T-helper 22 cell (primary cell): ENCODE results near the gene ASAP2.

Source experiments
- DNase-seq: peaks from one replicate; pipeline ENCODE4 v3.0.0-alpha.2; 2020; ENCODE audit warnings: low read depth

ASAP2 gene

GRCh38 chr2:9430316-9431293 is 224.0 kb downstream of the ASAP2 start:
- no peak for DNase-seq

GRCh38 chr2:9434489-9434888 is 227.9 kb downstream of the ASAP2 start:
- no peak for DNase-seq

GRCh38 chr2:9439536-9439935 is 232.9 kb downstream of the ASAP2 start:
- DNase-seq = no peak

DNA sequence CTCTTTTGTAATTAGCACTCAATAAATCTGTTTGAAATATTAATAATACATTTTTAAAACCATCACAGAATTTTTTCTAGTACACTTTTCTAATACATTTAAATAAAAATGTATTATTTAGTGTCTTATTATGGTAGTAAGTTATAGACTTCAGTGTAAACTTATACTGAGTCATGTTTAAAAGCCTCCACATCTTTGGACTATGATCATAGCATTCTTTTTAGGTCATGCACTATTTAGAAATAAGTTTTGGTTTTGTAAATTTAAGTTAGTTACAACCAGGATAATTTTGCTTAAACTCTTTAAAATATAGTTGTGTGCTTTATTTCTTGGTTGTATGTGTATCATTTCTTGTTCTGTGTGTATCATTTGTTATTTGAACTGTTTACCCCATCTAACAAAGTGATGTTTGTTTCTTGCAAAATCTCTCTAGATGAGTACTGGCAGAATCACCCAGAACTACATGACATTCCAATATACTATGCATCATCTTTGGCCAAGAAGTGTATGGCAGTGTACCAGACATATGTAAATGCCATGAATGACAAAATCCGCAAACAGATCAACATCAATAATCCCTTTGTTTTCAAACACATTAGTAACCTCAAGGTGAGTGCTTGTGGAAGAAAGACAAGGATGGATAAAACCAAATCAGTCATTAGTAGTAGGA is 233.6 kb downstream of the ASAP2 start:
- DNase-seq = no peak

DNA sequence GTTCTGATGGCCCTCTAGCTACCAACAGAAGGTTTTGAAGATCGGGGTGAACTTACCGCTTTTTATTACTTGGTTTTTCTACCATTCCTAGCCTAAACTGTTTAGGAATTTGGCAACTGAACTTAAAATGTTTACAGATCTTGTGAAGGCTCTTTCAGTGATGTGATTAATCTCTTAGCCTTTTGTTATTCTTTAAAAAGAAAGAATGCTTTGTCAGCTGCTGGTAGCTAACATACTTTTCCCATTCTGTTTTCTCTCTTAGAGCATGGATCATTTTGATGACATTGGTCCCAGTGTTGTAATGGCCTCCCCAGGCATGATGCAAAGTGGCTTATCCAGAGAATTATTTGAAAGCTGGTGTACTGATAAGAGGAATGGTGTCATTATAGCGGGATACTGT is 234.9 kb downstream of the ASAP2 start:
- no peak for DNase-seq

GRCh38 chr2:9443526-9443925 is 236.9 kb downstream of the ASAP2 start:
- no peak for DNase-seq

DNA sequence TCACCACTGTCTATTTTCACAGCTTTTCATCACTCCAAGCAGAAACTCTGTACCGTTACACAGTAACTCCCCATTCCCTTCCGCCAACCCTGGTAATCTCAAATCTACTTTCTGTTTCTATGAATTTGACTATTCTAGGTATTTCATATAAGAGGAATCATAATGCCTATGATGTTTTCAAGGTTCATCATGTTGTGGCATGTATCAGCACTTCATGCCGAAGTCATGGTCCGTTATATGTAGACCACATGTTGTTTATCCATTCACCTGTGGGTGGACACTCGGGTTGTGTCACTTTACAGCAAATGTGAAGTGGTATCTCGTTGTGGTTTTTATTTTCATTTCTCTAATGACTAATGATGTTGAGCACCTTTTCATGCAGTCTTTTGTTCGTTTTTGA is 238.5 kb downstream of the ASAP2 start:
- no peak for DNase-seq

DNA sequence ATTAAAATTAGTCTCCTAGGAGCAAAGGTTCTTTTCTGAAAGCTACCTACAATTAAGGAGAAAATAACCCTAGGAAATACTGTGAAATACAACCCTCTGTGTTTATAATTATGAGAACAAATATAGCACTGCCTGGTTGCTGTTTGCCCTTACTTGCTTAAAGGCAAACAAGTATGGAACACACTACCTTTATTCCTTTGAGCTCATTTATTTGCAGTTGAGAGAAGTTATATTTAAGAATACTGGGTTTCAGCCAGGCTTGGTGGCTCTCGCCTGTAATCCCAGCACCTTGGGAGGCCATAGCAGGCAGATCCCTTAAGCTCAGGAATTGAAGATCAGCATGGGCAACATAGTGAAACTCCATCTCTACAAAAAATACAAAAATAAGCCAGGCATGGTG is 244.6 kb downstream of the ASAP2 start:
- no peak for DNase-seq
